ENCODE results near the gene TBC1D12.
"Not testable (repeated sequence)": the region's sequence is repeated elsewhere in the genome, so short reads cannot be mapped to it uniquely, and the experiment has no call there.

The TBC1D12 gene

DNA sequence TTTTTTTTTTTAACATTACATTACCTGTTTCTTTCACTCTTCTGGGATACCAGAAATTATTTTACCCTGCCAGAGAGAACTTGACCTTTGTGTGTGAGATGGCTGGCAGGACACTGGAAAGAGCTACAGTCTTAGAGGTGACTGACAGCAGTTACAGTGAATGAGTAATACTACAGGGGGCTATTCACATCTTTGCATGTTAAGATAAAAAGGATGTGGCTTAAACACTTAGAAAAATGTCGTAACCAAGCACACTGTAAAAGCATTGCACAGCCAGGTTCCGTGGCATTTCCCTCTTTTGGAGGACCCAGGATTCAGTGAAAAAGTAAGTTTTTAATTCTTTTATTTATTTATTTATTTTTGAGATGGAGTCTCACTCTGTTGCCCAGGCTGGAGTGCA lies 18.8 kb upstream of the TBC1D12 start:
- Histone ChIP-seq H3K9me2 (ENCODE audit: low read depth, low read length) (no peaks in the 10 kb centered on the region), H4K20me1 (ENCODE audit: insufficient read depth, low read length) (no peaks in the 10 kb centered on the region), H3K4me1 (ENCODE audit: insufficient read depth, low read length, severe bottlenecking) (no peaks in the 10 kb centered on the region), H3K9ac (ENCODE audit: low read length) (no peak overlapping the region), H3K9me3 (ENCODE audit: low read length) (no peaks in the 10 kb centered on the region), H3K27ac (ENCODE audit: low read depth, low read length, poor library complexity, severe bottlenecking) (no peak overlapping the region), H3K4me3 (ENCODE audit: low read depth, low read length, poor library complexity, severe bottlenecking) (no peak overlapping the region), H3K79me2 (ENCODE audit: insufficient read depth, low read length) (no peaks in the 10 kb centered on the region), H3F3A (ENCODE audit: insufficient read depth, low read length) (no peaks in the 10 kb centered on the region), H3K27me3 (ENCODE audit: insufficient read depth, low read length) (no peaks in the 10 kb centered on the region), H3K4me2 (ENCODE audit: low read length) (no peak overlapping the region), H3K36me3 (ENCODE audit: insufficient read depth, low read length) (no peaks in the 10 kb centered on the region), H2AFZ (ENCODE audit: low read length) (no peak overlapping the region)
- TF ChIP-seq EZH2 (IDR thresholded peaks at IDR 0.05; ENCODE audit: borderline replicate concordance, low read length) = no peak
- TF ChIP-seq CTCF (IDR thresholded peaks at IDR 0.05; ENCODE audit: low read length) = no peak

DNA sequence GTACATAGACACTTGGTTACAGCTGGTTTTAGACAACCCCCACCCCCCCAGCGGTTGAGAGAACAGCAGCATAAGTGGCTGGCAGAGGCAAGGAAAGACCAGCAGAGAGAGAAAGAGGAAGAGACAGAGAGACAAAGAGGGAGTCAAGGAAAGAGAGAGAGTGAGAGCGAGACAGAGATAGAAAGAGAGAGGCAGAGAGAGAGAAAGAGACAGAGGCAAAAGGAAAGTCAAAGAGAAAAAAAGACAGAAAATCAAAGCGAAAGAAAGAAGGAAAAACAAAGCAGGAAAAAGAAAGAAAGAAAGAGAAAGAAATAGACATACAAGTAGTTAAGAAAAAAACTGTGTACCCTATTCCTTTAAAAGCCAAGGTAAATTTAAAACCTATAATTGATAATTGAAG lies 16.6 kb upstream of the TBC1D12 start:
- not testable (repeated sequence) for H2AFZ ChIP-seq (ENCODE audit: low read length); H4K20me1 ChIP-seq (ENCODE audit: insufficient read depth, low read length); H3K4me3 ChIP-seq (ENCODE audit: low read depth, low read length, poor library complexity, severe bottlenecking); H3K27ac ChIP-seq (ENCODE audit: low read depth, low read length, poor library complexity, severe bottlenecking); H3K9me3 ChIP-seq (ENCODE audit: low read length); H3K79me2 ChIP-seq (ENCODE audit: insufficient read depth, low read length); H3K27me3 ChIP-seq (ENCODE audit: insufficient read depth, low read length); H3K9ac ChIP-seq (ENCODE audit: low read length); H3K36me3 ChIP-seq (ENCODE audit: insufficient read depth, low read length); H3F3A ChIP-seq (ENCODE audit: insufficient read depth, low read length); H3K4me2 ChIP-seq (ENCODE audit: low read length); H3K9me2 ChIP-seq (ENCODE audit: low read depth, low read length); H3K4me1 ChIP-seq (ENCODE audit: insufficient read depth, low read length, severe bottlenecking)

DNA sequence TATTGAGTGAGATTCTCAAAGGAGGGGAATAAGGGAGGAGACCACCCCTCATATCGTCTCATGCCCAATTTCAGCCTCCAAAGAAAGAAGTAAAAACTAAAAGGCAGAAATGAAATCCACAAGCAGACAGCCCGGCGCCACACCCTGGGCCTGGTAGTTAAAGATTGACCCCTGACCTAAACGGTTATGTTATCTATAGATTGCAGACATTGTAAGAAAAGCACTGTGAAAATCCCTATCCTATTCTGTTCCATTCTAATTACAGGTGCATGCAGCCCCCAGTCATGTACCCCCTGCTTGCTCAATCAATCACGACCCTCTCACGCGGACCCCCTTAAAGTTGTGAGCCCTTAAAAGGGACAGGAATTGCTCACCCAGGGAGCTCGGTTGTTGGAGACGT lies 10.2 kb upstream of the TBC1D12 start:
- not testable (repeated sequence) for H4K20me1 ChIP-seq (ENCODE audit: insufficient read depth, low read length); H3K27me3 ChIP-seq (ENCODE audit: insufficient read depth, low read length); H2AFZ ChIP-seq (ENCODE audit: low read length); H3K4me3 ChIP-seq (ENCODE audit: low read depth, low read length, poor library complexity, severe bottlenecking); H3K9me2 ChIP-seq (ENCODE audit: low read depth, low read length); H3K4me1 ChIP-seq (ENCODE audit: insufficient read depth, low read length, severe bottlenecking); H3K4me2 ChIP-seq (ENCODE audit: low read length); H3K9ac ChIP-seq (ENCODE audit: low read length); H3F3A ChIP-seq (ENCODE audit: insufficient read depth, low read length); H3K36me3 ChIP-seq (ENCODE audit: insufficient read depth, low read length); H3K9me3 ChIP-seq (ENCODE audit: low read length); H3K27ac ChIP-seq (ENCODE audit: low read depth, low read length, poor library complexity, severe bottlenecking); H3K79me2 ChIP-seq (ENCODE audit: insufficient read depth, low read length)

DNA sequence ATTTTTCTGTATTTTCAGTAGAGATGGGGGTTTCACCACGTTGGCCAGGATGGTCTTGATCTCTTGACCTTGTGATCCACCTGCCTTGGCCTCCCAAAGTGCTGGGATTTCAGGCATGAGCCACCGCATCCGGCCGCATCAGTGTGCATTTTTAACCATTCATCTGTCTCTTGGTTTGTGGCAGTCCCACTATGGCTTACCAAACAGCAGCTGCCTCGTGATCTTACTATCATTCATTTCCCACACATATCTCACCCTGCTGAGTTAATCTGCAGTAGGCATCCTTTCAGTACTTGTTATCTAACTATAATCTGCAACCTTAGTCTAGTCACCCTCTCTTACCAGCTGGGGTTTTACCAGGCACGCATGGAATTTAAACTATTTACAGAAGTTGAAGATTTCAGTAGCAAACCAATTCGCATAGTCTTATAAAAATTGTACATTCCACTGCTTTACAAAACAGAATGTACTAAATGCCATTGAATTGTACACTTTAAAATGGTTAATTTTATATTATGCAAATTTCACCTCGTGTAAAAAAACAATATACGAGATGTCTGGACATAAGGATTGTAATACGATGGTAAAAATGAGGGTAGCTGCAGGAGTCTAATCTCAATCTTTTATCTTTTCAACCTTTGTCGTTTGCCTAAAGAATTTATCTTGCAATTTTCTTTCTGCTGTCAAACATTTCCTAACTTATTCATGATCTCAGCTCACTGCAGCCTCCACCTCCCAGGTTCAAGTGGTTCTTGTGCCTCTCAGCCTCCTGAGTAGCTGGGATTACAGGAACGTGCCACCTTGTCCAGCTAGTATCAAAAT lies 4.6 kb upstream of the TBC1D12 start:
- no peak overlapping the region for H2AFZ ChIP-seq (ENCODE audit: low read length)

More for the DNA sequence above, 4.6 kb upstream of the TBC1D12 start:
- TF ChIP-seq CTCF (IDR thresholded peaks at IDR 0.05; ENCODE audit: low read length) (no peak), EZH2 (IDR thresholded peaks at IDR 0.05; ENCODE audit: borderline replicate concordance, low read length) (no peak)
- Histone ChIP-seq H3K9me3 (ENCODE audit: low read length) (no peaks in the 10 kb centered on the region), H3K79me2 (ENCODE audit: insufficient read depth, low read length) (no peaks in the 10 kb centered on the region), H4K20me1 (ENCODE audit: insufficient read depth, low read length) (no peaks in the 10 kb centered on the region), H3K27ac (ENCODE audit: low read depth, low read length, poor library complexity, severe bottlenecking) (no peak overlapping the region), H3K36me3 (ENCODE audit: insufficient read depth, low read length) (no peaks in the 10 kb centered on the region), H3K4me3 (ENCODE audit: low read depth, low read length, poor library complexity, severe bottlenecking) (no peak overlapping the region), H3K4me1 (ENCODE audit: insufficient read depth, low read length, severe bottlenecking) (peaks cover 4% of the 10 kb centered on the region), H3K27me3 (ENCODE audit: insufficient read depth, low read length) (no peaks in the 10 kb centered on the region), H3K4me2 (ENCODE audit: low read length) (no peak overlapping the region), H3K9ac (ENCODE audit: low read length) (no peak overlapping the region), H3F3A (ENCODE audit: insufficient read depth, low read length) (no peaks in the 10 kb centered on the region), H3K9me2 (ENCODE audit: low read depth, low read length) (no peaks in the 10 kb centered on the region)
